Measurements from ENCODE around the gene CAMK1D.

The CAMK1D gene

DNA sequence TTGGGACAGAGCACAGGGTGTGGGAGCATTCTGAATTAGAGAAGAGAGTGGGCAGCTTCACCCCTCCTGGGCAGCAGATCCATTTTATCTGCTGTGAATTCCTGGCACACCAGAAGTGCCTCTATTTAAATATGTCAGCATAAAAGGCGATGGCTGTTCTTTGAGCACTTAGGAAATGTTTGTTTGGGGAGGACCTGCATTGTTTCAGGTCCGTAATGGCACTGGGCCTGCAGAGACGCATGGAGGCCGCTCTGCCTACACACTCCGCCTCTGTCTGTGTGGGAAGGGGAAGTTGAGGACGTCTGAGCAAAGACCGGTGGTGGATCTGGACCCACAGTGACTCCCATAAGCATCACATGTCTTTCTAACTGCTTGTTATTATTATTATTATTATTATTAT, 253.2 kb downstream of the CAMK1D start:
- no peak for DNase-seq

DNA sequence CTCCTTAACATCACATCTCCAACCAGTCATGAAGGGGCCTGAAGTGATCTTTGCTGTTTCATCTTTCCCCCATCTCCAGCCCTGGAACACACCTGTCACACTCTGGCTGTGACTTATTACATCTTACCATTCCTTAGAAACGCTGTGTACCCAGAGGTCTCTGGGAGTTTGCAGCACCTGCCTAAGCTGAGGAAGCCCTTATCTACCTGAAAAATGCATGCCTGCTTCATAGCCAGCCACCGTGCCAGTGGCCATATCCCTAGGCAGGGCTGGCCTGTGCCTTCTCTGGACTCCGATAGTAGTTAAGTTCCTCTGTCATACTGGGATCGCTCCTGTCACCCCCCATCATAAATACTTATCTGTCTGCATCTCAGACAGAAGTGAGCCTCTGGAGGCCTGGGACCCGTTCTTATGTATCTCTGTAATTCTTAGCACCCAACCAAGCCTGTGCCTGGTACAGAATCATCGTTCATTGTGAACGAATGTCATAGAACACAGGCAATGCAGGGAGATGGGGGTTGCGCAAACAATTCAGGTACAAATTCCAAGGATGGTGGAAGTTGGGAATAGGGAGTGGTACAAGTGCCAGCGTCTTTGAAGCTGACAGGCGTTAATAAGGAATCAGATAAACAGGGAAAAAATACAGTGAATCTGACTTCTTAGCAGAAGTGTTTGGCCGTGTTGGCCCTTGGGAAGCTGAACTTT, 254.6 kb downstream of the CAMK1D start:
- DNase-seq, result no peak

DNA sequence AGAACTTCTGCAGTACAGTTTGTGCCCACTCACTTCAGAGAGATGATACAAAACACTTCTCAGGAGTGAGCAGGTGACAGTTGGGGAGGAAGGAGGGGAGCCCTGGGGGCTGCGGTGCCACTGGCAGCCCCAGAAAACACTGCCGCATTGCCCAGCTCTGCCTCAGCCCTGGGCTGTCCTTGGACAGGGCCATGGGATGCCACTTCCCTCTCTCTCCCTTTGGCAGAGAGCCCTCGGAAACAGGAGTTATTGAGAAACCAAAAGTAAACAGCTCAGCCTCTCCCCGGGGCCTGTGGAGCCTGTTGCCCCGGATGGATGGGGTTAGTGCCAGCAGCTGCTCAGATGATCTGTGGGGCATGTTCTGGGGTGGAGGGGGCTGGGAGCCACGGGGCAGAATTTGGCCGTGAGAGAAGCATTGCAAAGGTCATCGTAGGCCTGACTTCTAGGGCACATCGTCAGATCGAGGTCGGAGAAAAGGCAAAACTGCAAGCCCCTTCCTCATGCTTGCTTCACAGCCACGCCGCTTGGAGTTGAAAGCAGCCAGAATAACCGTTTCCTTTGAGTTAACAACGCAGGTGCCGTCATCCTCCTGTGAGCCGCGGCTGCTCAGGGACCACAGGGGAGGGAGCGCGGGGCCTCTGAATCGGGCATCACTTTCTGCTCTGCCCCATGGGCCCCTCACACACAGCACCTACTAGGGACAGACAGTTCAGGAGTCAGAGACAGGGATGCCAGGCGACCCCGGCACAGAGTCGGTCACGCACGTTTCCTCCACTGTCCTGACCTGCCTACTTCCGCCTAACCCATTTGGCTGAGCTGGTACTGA, 256.4 kb downstream of the CAMK1D start:
- DNase-seq, result peak; percentile 15

DNA sequence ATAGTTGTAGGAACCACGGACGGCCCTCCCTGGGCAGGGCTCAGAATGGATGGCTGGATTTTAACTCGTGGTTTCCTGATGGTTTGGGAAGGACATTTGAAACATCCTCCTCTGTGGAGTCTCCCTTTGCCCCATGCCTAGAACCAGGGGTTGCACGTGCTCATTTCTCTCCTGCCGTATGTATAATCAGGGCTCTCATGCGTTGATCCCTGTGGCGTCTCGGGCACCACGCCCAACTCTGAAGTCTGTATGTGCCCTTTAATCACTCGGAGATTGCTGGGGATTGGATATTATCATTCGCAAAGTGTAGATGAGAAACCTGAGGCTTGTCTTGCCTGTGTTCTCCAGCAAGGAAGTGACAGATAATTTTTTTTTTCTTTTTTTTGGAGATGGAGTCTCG, 257.1 kb downstream of the CAMK1D start:
- DNase-seq, result no peak

DNA sequence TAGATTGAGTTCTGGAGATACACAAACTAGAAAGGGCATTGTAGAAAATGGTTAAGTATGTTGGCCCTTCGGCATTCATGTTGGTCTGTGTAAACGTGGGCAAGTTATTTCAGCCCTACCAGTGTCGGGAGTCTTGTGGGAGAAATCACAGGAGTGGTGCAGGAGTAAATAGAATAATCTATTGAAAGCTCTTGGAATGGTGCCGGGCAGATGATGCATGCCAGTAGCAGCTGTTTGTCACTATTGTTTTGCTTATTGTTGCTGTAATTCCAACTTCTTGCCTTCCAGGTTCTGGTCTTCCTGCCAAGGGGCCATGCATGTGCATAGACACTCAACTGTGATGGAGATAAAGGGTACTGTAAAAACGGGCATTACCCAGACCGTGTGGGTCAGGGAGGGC, 259.4 kb downstream of the CAMK1D start:
- DNase-seq, result no peak

DNA sequence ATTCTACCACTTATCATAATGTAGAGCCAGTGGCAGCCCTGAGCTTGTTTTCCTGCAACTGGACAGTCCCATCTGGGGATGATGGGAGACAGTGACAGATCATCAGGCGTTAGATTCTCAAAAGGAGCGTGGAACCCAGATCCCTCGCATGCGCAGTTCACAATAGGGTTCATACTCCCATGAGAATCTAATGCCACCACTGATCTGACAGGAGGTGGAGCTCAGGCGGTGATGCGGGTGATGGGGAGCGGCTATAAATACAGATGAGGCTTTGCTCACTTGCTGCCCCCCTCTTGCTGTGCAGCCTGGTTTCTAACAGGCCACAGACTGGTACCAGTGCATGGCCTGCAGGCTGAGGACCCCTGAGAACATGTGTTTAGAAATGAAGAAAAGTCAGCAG, 260.1 kb downstream of the CAMK1D start:
- no peak for DNase-seq

DNA sequence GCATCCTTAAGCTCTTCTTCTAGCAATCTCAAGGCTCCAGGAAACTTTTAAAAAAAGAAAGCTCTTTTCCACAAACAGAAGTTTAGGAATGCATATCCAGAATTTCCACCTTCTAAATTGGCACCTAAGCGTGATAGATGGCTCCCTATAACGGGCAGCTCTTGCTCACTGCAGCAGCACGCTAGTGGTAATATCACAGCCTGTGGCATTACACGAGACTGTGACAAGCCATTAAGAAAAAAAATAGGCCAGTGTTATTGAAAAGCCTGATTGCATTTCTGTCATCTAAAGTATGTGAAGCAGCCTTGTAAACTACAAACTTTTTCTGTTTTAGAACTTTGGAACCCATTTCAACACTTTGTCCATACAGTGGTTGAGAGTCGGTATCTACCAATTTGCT, 263.8 kb downstream of the CAMK1D start:
- DNase-seq, result no peak

DNA sequence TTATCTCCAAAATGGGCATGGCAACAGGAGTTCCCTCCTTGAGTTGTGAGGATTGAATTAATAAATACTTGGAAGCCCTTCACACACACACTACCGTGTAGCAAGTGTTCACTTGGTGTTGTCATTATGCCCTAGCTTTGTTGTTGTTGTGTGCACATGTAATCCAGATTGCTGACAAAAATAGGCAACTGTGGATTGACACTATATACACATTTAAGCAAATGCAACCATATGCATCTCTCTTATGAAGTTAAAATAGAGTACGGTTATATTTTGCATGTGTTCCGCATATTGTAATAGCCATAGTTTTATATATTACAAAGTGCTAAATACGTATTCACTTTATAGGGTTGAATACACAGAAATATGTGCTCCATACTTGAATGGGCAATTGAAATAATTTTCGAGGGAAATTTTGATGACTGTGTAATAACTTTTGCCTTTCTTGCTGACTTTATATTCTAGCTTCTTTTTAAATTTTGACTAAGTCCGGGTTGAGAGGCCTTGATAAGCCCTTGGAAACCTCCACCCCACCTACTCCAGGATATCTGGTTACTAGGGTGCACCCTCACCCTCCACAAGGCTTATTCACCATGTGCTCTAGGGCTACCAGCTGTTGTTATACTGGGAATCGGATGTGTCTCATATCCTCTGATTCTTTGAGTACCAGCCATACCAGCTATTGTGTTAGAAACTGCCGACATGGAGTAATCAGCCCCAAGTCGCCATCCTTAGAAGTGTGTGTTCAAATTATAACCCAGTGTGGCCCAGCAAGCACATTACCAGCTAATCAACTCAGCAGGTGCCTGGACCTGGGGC, 265.0 kb downstream of the CAMK1D start:
- DNase-seq, result peak; percentile 35

DNA sequence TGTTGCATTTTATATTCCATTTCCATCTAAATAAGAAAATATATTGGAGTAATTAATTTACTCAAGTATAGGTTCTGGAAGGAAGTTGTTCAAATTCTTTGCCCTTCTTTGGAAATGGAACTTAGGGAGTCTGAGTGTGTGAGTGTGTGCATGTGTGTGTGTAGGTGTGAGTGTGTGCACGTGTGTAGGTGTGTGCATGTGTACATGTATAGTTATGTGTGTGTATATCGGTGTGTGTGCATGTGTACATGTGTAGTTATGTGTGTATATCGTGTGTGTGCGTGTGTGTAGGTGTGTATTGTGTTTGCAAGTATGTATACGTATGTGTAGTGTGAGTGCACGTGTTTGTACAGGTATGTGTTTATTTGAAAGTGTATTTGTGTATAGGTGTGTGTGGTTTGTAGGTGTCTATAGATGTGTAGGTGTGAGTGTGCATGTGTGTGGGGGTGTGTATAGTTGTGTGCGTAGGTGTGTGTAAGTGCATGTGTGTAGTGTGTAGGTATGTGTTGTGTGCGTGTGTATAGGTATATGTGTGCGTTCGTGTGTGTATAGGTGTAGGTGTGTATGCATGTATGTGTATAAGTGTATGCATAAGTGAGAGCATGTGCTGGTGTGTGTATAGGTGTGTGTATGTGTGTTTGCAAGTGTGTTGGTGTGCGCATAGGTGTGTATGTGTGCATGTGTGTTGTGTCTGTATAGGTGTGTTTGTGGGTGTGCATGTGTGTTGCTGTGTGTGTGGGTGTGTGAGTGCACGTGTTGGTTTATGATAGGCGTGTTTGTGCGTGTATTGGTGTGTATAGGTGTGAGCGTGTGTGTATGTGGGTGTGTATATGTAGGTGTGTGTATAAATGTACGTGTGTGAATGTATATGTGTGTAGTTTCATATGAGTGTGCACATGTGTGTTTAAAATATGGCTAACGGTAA, 266.2 kb downstream of the CAMK1D start:
- DNase-seq, result no peak

DNA sequence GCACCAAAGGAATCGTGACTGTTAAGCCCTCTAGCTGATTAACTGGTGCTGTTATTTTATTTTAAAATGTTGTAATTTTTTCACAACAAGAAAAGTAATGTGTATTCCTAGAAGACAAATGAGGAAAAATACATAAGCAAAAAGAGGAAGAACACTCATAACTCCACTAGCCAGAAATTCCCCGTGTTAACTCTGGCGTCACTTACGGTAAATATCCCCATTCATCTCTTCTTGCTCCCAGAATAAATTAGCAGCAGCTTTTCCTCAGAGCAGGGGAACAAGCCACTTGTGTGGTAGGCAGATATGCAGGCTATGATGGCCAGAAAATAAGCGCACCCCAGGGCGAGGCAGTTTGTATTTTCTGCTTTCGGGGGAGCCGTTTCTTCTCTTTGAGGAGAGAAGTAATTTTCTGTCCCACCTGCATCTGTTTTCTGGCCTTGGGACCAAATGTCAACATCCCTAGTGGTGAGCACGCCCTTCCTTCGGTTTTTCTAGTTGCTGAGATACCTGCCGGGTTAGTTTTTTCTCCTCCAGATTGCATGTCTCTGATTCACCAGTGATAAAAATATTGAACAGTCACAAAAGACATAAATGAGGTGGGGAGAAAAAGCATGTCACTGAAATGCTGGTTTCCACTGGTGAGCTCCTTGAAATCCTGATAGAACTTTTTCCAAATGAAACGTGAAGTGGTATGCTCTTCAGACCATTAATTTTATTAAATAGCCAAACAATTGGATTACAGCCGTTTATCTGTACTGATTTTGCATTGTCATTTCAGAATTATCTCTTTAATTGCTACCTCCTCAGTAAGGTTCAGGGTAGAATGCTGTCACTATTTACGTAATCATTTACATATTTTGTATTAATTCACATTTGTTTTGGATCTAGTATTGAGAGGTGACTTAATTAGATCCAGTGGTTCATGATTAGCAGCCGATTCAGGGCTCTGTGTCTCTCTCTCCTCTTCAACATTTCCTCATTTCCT, 268.1 kb downstream of the CAMK1D start:
- DNase-seq, result no peak

DNA sequence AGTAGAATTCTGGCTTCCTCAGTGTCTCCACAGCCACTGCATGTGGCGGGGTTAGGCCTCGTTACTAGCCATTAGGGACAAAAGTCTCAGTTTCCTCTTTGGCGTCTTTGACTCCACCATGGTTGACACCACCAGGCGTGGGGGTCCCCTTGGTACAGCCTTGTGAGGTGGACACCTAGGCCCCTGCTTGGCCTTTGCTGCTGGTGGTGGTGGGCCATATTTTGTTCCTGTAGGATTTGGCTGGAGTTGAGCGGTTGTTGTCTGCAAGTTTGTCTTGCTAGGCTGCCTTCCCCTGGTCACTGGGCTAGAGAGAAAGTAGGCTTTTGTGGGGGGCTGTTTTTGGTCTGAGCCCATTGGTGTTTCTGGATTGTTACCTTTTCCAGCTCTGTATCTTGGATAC, 272.7 kb downstream of the CAMK1D start:
- no peak for DNase-seq

DNA sequence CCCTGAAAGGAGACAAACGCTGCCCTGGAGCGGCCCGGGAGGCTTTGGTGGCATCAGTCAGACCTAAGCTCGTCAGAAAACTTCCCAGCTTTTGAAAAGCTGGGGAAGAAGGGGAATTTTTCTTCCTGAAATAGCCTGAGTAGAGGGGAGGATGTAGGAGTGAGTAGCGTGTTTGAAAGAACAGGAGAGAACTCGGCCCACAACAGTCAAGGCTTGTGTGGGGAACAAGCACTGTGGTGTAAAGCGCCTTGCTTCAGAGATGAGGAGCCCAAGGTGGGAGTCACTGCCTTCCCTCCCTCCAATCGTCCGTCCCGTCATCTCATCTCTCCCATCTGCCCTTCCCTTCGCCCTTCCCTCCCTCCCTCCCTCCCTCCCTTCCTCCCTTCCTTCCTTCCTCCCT, 273.3 kb downstream of the CAMK1D start:
- DNase-seq, result no peak

DNA sequence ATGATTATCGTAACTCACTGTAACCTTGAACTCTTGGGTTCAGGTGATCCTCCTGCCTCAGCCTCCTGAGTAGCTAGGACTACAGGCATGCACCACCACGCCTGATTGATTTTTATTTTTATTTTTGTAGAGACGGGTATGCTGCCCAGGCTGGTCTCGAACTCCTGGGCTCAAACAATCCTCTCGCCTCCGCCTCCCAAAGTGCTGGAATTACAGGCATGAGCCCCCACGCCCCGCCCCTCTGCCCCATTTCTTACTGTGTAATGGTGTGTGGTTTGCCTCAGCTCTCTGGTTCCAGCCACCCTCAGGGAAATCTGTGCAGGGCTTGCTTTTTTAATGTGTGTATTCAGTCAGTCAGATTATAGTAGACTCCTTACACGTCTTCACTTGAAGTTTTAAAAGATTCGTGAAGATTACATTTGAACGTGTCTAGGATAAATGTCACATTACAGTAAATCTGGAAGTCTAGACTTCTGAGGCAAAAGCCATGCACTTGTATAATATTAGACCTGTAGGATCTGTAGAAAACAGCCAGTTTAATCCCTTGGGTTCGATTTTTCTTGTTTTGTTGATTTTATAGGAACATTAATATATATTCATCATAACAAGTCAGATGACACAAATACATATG, 276.2 kb downstream of the CAMK1D start:
- no peak for DNase-seq

DNA sequence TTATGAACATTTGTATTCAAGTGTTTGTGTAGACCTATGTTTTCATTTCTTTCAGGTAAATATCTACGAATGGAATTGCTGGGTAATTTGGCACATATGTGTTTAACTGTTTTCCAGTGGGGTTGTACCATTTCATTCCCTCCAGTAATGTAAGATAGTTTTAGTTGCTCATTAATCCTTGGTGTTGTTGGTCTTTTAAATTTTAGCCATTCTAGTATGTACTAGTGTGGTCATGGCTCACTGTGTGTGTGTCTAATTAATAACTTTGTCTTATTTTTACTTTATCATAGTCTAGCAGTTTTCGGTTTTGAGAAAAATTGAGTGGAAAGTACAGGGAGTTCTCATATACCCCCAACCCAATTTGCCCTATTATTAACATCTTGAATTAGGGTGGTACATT, 278.8 kb downstream of the CAMK1D start:
- DNase-seq, result no peak

DNA sequence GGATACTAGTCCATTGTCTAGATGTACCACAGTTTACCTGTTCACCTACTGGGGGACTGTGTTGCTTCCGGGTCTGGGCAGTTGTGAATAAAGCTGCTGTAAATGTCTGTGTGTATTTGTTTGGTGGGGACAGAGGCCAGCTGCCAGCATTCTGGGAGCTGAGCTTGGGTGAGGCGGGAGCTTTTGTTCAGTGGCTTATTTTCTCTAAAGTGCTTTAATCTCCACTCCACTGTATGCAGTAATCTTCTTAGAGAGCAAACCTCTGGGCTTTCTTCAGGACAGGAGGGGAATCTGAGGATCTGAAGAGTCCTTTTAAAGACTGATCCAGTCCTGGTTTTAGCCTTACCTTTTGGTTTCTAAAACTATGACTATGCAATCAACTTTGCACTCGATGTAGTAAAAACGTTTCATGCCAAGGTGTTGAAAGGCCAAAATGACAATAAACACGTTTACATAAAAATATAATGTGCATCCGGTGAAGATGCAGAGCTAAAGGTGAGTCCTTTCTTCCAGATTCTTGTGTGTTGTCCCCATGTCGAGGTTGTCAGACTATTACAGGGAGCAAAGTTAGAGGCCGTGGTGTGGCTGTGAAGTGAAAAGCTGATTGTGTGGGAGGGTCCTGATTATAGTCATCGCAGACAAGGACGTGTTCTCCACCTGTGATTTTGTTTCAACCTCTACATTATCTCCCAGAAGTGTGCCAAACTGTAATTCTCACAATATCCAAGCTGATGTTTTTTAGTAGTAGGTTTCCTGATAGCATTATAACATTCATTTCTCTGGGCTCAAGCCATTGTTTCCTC, 279.8 kb downstream of the CAMK1D start:
- no peak for DNase-seq

DNA sequence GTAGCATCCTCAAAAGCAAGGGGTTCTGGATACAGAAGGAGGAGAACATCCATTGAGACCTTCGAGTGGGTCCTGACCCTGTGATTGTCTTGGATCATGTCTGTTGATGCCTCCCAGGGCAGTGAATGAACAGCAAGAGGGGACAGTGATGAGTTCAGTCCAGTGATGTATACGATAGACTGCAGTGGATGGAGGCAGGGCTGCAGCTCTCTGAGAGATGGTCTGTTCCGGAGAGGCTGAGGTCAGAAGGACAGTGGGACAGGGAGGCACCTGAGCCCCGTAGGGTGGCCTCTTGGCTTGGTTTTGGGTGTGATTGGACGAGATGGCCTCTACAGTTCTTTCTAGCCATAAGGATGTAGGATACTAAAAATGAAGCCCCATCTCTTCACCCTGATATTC, 280.4 kb downstream of the CAMK1D start:
- DNase-seq, result no peak

DNA sequence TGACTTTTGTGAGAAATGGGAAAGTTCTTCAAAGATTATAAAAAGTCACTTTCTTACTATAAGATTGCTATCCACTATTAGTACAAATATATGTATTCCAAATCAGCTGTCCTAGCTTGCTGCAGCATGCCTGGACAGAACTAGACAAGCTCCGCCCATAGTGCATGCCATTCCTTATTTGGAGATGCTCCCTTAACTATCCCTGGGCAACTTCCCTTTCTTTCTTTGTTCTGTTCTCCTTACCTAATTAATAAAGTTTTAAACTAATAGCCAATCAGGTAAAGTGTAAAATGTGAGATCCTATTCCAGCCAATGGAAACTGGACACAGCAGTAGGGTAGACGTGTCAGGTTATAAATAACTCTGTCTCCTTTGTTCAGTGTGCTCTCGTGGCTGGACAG, 281.9 kb downstream of the CAMK1D start:
- no peak for DNase-seq

DNA sequence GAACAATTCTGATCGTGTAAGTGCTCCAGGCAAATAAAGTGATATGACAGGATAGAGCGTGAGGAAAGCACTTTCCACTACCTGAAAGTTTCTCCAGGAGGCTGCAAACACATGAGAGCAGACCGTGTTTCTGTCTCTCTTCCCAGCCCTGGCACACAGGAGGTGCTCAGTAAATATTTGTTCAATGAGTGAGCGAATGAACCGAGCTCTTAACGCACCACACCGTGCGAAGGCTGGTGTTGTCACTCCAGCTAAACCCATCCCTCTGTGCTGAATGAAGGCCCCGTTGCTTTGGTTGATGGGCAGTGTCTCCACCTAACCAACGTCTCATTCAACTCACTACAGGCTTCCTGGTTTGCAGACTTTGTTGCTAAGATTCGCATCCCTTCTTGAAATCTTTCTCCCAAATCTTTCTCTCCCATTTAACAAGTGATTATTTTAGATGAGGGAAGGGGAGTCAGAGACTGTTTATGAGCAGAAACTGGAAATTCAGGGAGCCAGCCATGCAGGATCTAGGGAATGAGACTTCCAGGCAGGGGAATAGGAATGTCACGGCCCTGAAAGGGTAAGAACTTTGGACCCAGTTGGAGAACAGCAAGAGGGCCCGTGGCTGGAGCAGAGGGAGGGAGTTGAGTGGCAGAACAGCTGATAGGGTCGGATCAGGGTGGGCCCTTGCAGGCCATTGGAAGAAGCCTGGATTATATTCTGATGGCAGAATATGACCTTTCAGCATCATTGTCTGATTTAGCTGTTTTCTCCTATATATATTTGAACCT, 282.6 kb downstream of the CAMK1D start:
- DNase-seq, result no peak
